HG02588 (cell line): ENCODE measurements around the gene PSMA3.
A peak's percentile ranks its signal among the peaks of the same experiment; 100 is the strongest.

Experiments
- ATAC-seq: cut with Tn5 transposase; IDR thresholded peaks from one replicate; pipeline ENCODE4 v1.9.1; 2021; ENCODE audit warnings: mild to moderate bottlenecking, moderate library complexity; ENCODE audit not compliant: unreplicated experiment

The PSMA3 gene

GRCh38 chr14:58298477-58299400 lies 54.1 kb downstream of the PSMA3 start, which contains the start of gene ARID4A:
Gene ARID4A, plus strand, starts transcription at chr14:58298555. Its CDS starts 1,300 bp downstream, at chr14:58299855.
- ATAC-seq: peak; percentile 14

DNA sequence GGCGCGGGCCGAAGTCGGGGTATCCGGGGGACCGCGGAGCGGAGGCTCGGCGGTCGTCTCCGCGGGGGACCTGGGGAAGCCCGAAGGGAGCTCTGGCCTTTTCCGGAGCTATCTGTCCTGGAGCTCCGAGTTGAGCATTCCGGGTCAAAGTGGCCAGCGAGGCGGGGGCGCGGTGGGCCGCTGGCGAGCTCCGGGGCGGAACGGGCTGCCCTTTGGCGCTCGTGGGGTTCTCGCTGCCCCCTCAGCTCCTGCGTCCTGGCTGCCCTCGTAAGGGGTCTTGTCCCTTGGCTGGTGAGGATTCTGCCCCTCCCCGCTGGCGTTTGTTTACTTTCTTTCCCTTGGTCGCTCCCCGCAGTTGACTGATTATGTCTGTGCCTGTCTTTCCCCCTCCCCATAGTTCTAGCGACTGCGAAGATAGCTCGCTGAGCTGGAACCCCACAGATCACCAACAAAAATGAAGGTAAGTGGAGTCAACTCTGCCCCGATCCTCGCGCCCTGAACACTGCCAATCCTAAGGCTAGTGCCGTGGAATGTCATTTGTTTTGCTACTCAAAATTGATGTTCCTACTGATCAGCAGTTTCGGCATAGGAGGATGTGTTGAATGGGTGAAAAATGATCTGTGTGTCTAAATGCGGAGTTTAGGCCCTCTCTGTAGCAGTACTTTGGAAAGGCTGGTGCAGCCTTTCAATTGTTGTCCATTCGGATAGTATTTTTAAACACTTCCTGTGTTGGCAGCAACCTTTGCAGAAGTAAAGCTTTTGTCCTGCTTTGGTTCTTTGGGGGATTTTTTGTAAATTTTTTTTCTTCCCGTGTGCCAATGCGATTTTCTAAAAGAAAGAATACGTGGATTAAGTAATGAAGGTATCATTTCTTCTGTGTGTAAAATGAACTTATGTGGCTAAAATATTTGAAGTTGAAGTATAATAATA lies 55.0 kb downstream of the PSMA3 start:
- ATAC-seq: no peak

DNA sequence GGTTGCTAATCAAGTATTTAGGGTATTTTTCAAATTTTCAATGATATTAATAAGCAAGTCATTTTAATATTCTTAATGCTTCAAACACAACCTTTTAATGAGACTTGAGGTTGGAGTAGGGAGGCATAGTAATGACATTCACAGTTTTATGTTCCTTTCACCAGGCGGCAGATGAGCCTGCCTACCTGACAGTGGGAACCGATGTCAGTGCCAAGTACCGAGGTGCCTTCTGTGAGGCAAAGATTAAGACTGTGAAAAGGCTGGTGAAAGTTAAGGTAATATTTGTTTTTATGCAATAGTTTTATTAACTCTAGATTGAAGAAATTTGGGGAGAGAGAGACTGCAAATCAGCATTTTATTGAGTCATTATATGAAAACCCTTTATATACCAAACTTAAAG lies 56.8 kb downstream of the PSMA3 start:
- no peak for ATAC-seq

GRCh38 chr14:58305730-58306129 lies 61.1 kb downstream of the PSMA3 start:
- ATAC-seq: no peak

DNA sequence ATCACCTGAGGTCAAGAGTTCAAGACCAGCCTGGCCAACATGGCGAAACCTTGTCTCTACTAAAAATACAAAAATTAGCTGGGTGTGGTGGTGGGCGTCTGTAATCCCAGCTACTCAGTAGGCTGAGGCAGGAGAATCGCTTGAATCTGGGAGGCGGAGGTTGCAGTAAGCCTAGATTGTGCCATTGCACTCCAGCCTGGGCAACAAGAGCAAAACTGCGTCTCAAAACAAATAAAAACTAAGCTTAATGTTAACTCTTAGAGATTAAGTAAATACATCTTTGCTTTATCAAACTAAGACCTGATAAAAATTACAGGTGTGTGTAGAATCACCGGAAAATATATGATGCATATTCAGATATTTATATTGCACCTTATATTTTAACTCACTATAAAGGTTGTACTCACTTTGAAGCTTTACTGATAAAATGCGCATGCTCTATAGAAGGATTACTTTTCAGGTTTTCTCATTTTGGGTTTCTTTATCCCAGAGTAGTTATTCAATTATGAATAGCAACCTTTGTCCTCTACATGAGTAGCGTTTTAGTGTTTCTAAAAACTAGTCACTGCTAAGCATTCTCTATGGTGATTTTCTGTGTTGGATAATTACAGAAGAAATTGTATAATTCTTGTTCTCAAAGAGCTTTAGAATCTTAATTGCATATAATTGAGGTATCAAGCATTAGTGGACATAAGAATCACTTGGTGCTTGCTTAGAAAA lies 63.1 kb downstream of the PSMA3 start:
- no peak for ATAC-seq

GRCh38 chr14:58309086-58309485 lies 64.4 kb downstream of the PSMA3 start:
- no peak for ATAC-seq

GRCh38 chr14:58313699-58314098 lies 69.1 kb downstream of the PSMA3 start:
- ATAC-seq: no peak

- ATAC-seq: no peak
These were observed 71.0 kb downstream of the PSMA3 start for GRCh38 chr14:58315606-58316005.
